ENCODE results near the gene KREMEN1. TPM values are rescaled to one million over a fixed set of nuclear protein-coding genes. Genes with fewer than 3 reads are reported as not detected.

KREMEN1 gene
- total and polyA plus RNA-seq, 9 of the 15 experiments (the other 6 are each of a cell fraction or from before 2014, with no cell fraction given), result 0.69 to 11.5 (median 4.3) TPM

DNA sequence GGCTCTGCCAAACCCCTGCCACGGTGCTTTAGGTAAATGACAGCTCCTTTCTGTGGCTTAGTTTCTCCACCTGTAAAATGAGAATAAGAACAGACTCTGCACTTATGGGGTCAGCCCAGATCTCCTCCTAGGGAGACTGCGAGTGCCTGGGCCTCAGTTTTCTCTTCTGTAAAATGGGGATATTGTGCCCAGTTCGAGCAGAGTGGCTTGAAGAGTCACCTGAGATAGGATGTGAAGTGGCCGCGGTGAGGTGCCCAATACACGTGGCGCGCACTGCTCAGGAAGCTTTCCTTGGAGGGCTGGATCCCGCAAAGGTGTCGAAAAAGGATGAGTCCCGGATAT is 132.4 kb downstream of the KREMEN1 start:
- peak overlapping the region; percentile 80 for H3K4me2 ChIP-seq (ENCODE audit: insufficient read depth, low read length)
- POLR2A ChIA-PET, result interaction anchor here (0.6 to 3.4 kb wide), 5 partner anchors 10 to 406 kb away, joined by 3 to 13 read pairs (median 4); no protein-coding TSS in a partner anchor
- intact Hi-C loops (cut with micrococcal nuclease), result no loop called here
- TF ChIP-seq HDAC1 (IDR thresholded peaks at IDR 0.05) (peak in 1 of 2 experiments; percentile 30; a peak in 1 of 4 replicates), BCOR (IDR thresholded peaks at IDR 0.05) (peak; percentile 98), MAFF (IDR thresholded peaks at IDR 0.05; ENCODE audit: low read length) (no peak), KDM1A (IDR thresholded peaks at IDR 0.05) (peak; percentile 87 to 91), ZNF263 (CRISPR knock-in tag; IDR thresholded peaks at IDR 0.05; ENCODE audit: borderline replicate concordance) (peak; percentile 33; the same call in 1 of the 2 replicates), MYC (IDR thresholded peaks at IDR 0.05; ENCODE audit: low read depth, low read length) (peak; percentile 5; the same call in 1 of the 2 replicates), MYC (CRISPR knock-in tag; IDR thresholded peaks at IDR 0.05; ENCODE audit: borderline replicate concordance, low read depth) (no peak), ZKSCAN3 (CRISPR knock-in tag; IDR thresholded peaks at IDR 0.05) (no peak), CBX1 (IDR thresholded peaks at IDR 0.05; ENCODE audit: low read depth) (peak; percentile 84), STAT5B (CRISPR knock-in tag; IDR thresholded peaks at IDR 0.05) (no peak), SMARCA5 (IDR thresholded peaks at IDR 0.05) (peak; percentile 81), SNRNP70 (optimal IDR thresholded peaks at IDR 0.05; ENCODE audit: low read depth, low read length) (no peak), ZNF785 (CRISPR knock-in tag; IDR thresholded peaks at IDR 0.05) (no peak), RBM25 (IDR thresholded peaks at IDR 0.05; ENCODE audit: low read depth, low read length, severe bottlenecking) (peak; percentile 97), KDM2B (CRISPR knock-in tag; IDR thresholded peaks at IDR 0.05) (no peak), RCOR1 (IDR thresholded peaks at IDR 0.05; ENCODE audit: borderline replicate concordance in 1 of 2, low read depth in 2 of 2, low read length in 2 of 2) (peak in 1 of 2 experiments; percentile 79; a peak in 3 of 4 replicates), CHD4 (IDR thresholded peaks at IDR 0.05; ENCODE audit: insufficient read depth, insufficient replicate concordance, low read depth, low read length, poor library complexity, severe bottlenecking) (peak; percentile 94), PHF20 (IDR thresholded peaks at IDR 0.05; ENCODE audit: partially characterized antibody) (peak; percentile 36), HDAC2 (IDR thresholded peaks at IDR 0.05) (peak; percentile 93; the same call in 1 of the 2 replicates), MYBL2 (IDR thresholded peaks at IDR 0.05; ENCODE audit: low read depth) (no peak), MYBL2 (CRISPR knock-in tag; IDR thresholded peaks at IDR 0.05; ENCODE audit: borderline replicate concordance) (no peak), ADNP (tag; IDR thresholded peaks at IDR 0.05) (peak; percentile 96)
- TF ChIP-seq, protein P1, sequence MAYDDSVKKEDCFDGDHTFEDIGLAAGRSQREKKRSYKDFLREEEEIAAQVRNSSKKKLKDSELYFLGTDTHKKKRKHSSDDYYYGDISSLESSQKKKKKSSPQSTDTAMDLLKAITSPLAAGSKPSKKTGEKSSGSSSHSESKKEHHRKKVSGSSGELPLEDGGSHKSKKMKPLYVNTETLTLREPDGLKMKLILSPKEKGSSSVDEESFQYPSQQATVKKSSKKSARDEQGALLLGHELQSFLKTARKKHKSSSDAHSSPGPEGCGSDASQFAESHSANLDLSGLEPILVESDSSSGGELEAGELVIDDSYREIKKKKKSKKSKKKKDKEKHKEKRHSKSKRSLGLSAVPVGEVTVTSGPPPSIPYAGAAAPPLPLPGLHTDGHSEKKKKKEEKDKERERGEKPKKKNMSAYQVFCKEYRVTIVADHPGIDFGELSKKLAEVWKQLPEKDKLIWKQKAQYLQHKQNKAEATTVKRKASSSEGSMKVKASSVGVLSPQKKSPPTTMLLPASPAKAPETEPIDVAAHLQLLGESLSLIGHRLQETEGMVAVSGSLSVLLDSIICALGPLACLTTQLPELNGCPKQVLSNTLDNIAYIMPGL (CRISPR knock-in tag; IDR thresholded peaks at IDR 0.05), result no peak
- TF ChIP-seq, protein P2, sequence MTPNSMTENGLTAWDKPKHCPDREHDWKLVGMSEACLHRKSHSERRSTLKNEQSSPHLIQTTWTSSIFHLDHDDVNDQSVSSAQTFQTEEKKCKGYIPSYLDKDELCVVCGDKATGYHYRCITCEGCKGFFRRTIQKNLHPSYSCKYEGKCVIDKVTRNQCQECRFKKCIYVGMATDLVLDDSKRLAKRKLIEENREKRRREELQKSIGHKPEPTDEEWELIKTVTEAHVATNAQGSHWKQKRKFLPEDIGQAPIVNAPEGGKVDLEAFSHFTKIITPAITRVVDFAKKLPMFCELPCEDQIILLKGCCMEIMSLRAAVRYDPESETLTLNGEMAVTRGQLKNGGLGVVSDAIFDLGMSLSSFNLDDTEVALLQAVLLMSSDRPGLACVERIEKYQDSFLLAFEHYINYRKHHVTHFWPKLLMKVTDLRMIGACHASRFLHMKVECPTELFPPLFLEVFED (CRISPR knock-in tag; conservative IDR thresholded peaks at IDR 0.05), result no peak

More for the DNA sequence above, 132.4 kb downstream of the KREMEN1 start:
- no peaks in the 10 kb centered on the region for H3K36me3 ChIP-seq (ENCODE audit: control insufficient read depth, insufficient read depth, low read length)
- no peaks in the 10 kb centered on the region for H3K9me3 ChIP-seq (replicated peaks; ENCODE audit: control insufficient read depth, insufficient read depth, low read depth, low read length)
- peak overlapping the region; percentile 60; the same call in 2 of the 3 replicates for H3K27ac ChIP-seq (ENCODE audit: extremely low read depth, low read depth, low read length)
- BruUV-seq (replicated peaks), result no TSS peak
- H3K9ac ChIP-seq (ENCODE audit: insufficient read depth in 1 of 2, low read depth in 2 of 2, low read length in 2 of 2), result peak overlapping the region; percentile 62 to 92
- FAIRE-seq, result peak; percentile 40
- H3K9me1 ChIP-seq (ENCODE audit: control insufficient read depth, insufficient read depth, low read length), result no peaks in the 10 kb centered on the region
- peaks cover 16% of the 10 kb centered on the region; the same call in 2 of the 3 replicates for H3K79me2 ChIP-seq (ENCODE audit: control insufficient read depth, insufficient read depth, low read length)
- peak overlapping the region; percentile 82 for H2AFZ ChIP-seq (ENCODE audit: low read depth, low read length)
- in situ Hi-C loops (cut with MboI), result no loop called here
- peaks cover 45 to 59% of the 10 kb centered on the region in 2 experiments for H3K4me1 ChIP-seq (replicated peaks in 1 of 2; ENCODE audit: control insufficient read depth in 2 of 2, insufficient read depth in 2 of 2, low read length in 2 of 2)
- no peak for ATAC-seq
- H3K27me3 ChIP-seq (ENCODE audit: control insufficient read depth in 2 of 2, insufficient read depth in 2 of 2, low read length in 2 of 2), result no peaks in the 10 kb centered on the region
- CTCF ChIA-PET (ENCODE audit: low intra/inter-chr PET ratio), result no interaction called here
- H4K20me1 ChIP-seq (replicated peaks; ENCODE audit: control insufficient read depth, insufficient read depth, low read length), result no peaks in the 10 kb centered on the region
- WGBS (ENCODE audit: insufficient coverage, low coverage, missing lambda C conversion rate), result 38% methylated on average over 11 of the region's 11 CpGs
- no peak for DNase-seq (ENCODE audit: extremely low read depth in 1 of 4, low spot score in 3 of 4)
- H3K4me3 ChIP-seq, result peak overlapping the region; percentile 76
